K562 (cell line): ENCODE results near the gene ADAMTS2. TPM values are rescaled to one million over a fixed set of nuclear protein-coding genes. Genes with fewer than 3 reads are reported as not detected.

Experiments
- polyA plus RNA-seq, 8 experiments: library from polyadenylated mRNA; depleted of rRNA in 4 of 8; stranded (reverse) in 5 of 8; unstranded in 3 of 8; fragments of >200 nt; fragmentation: Nextera tagmentation in 2 of 8; fragmentation: Illumina TruSeq in 1 of 8; extraction: Ambion mirVana in 2 of 8; extraction: Trizol in 1 of 8; gene quantifications; 2 replicates each; pipeline versions ENCODE4 v1.2.1 to v1.2.3, GENCODE V29; 2011 to 2014; ENCODE audit warnings: inconsistent platforms in 1 of 8, missing spikeins in 1 of 8
- total RNA-seq, 7 experiments: library from RNA; depleted of rRNA in 6 of 7; stranded (reverse); fragments of >200 nt in 6 of 7; fragmentation: Illumina TruSeq in 2 of 7; extraction: Trizol in 2 of 7; gene quantifications; 2 replicates each; pipeline versions ENCODE4 v1.2.1 to v1.2.3, GENCODE V29; 2011 to 2021; ENCODE audit warnings: low replicate concordance in 1 of 7
- TF ChIP-seq, protein P1 (sequence below), 2 experiments: fragments of 450-650 bp; formaldehyde crosslinking in 1 of 2; IDR thresholded peaks; 2 replicates each; pipeline versions ENCODE4 v1.4.0 to v1.6.1; 2014 to 2020; ENCODE audit warnings: mild to moderate bottlenecking in 2 of 2, borderline replicate concordance in 1 of 2, low read depth in 1 of 2

Gene ADAMTS2
- total and polyA plus RNA-seq, 9 of the 15 experiments (the other 6 are each of a cell fraction or from before 2014, with no cell fraction given): not detected

DNA sequence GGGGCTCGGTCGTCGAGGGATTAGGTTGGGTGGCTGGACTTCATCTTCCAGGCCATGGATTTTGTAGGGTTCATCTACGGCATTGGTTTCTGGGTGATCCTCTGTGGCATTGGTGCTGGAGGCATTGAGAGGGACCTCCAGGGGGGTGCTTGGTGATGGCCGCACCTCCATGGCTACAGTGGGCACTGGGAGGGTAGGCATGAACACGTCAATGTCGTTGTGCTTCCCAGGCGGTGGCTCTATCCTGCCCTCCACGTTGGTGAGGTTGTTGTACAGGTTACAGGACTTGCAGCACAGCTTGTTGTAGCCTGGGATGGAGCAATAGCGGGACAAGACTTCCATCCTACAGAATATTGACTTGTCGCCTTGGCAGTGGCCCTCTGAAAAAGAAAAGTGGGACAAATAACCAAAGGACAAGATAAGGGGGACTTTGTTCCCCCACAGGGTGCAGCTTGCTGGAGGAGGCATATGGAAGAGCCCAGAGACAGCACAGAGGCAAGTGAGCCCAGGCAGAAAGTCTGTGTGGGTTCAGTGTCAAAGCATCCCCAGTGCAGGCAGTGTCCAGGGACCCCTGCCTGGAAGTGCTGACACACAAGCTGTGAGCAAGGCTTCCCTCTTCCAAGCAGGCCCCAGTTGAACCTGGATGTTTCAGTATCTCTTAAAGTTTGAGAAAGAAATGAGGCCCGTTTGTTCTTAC lies 231.2 kb downstream of the ADAMTS2 start (continued):
- TF ChIP-seq, protein P1, sequence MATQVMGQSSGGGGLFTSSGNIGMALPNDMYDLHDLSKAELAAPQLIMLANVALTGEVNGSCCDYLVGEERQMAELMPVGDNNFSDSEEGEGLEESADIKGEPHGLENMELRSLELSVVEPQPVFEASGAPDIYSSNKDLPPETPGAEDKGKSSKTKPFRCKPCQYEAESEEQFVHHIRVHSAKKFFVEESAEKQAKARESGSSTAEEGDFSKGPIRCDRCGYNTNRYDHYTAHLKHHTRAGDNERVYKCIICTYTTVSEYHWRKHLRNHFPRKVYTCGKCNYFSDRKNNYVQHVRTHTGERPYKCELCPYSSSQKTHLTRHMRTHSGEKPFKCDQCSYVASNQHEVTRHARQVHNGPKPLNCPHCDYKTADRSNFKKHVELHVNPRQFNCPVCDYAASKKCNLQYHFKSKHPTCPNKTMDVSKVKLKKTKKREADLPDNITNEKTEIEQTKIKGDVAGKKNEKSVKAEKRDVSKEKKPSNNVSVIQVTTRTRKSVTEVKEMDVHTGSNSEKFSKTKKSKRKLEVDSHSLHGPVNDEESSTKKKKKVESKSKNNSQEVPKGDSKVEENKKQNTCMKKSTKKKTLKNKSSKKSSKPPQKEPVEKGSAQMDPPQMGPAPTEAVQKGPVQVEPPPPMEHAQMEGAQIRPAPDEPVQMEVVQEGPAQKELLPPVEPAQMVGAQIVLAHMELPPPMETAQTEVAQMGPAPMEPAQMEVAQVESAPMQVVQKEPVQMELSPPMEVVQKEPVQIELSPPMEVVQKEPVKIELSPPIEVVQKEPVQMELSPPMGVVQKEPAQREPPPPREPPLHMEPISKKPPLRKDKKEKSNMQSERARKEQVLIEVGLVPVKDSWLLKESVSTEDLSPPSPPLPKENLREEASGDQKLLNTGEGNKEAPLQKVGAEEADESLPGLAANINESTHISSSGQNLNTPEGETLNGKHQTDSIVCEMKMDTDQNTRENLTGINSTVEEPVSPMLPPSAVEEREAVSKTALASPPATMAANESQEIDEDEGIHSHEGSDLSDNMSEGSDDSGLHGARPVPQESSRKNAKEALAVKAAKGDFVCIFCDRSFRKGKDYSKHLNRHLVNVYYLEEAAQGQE (IDR thresholded peaks at IDR 0.05; ENCODE audit: borderline replicate concordance): no peak
- TF ChIP-seq, protein P1 (CRISPR knock-in tag; IDR thresholded peaks at IDR 0.05; ENCODE audit: low read depth): no peak
